ENCODE results near the gene OR3A3. TPM values are rescaled to one million over a fixed set of nuclear protein-coding genes. Genes with fewer than 3 reads are reported as not detected.

OR3A3 gene
- total RNA-seq, 1 donor from 2014 or later, result not detected

DNA sequence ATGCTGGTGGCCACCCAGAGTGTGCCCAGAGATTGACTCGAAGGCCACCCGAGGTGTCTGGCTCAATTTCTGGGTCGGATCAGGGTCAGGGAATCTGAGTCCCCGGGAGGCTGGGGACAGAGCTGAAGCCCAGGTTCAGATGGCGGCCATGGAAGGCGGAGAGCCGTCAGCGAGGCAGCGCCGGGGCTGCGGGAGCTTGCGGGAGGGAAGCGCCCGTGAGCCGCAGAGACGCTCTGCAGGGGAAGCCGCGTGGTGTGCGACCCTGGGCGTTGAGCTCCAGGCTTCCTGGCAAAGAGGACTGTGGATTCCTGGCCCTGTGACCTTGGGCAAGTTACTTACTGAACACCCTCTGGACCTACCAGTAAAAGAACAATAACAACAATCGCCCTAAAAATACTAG lies 61.0 kb downstream of the OR3A3 start:
- no peak for DNase-seq

Small RNA genes lying within 50 kb of the gene (small RNA-seq; reads per million reads assigned to genes)
- gene OR1AC1P, result not detected

Other genes with a start within 250 kb of the OR3A3 start
- not detected for gene OR1A2, start 213.9 kb upstream of the OR3A3 start, total RNA-seq
- not detected for gene OR1A1, start 203.7 kb upstream of the OR3A3 start, total RNA-seq
- gene OR3A1, start 113.0 kb upstream of the OR3A3 start, total RNA-seq, result not detected
- gene OR3A2, start 25.1 kb upstream of the OR3A3 start, total RNA-seq, result 0.94 TPM
- gene OR1E1, start 13.0 kb upstream of the OR3A3 start, total RNA-seq, result not detected
- gene OR1E2, start 22.5 kb downstream of the OR3A3 start, total RNA-seq, result not detected
- gene SPATA22, start 60.4 kb downstream of the OR3A3 start, total RNA-seq, result 0.78 TPM
- gene ASPA, start 64.6 kb downstream of the OR3A3 start, total RNA-seq, result 1.4 TPM
- 0.47 TPM for gene TRPV3, start 146.4 kb downstream of the OR3A3 start, total RNA-seq
- gene TRPV1, start 198.0 kb downstream of the OR3A3 start, total RNA-seq, result 3.3 TPM
- gene SHPK, start 224.9 kb downstream of the OR3A3 start, total RNA-seq, result 10.0 TPM
- 7.0 TPM for gene CTNS, start 225.4 kb downstream of the OR3A3 start, total RNA-seq

Data from occipital lobe (tissue), 3 donors.